Cardiac muscle cell (in vitro differentiated cells and primary cell): ENCODE results near the gene NPIPB2. TPM values are rescaled to one million over a fixed set of nuclear protein-coding genes. Genes with fewer than 3 reads are reported as not detected.
A peak's percentile ranks its signal among the peaks of the same experiment; 100 is the strongest.

Experiments used
- DNase-seq, 2 donors: peaks; one replicate each; pipeline versions ENCODE4 v3.0.0 to v3.0.0-alpha.2; 2010 to 2017; ENCODE audit warnings: low read depth in 1 of 2, low spot score in 1 of 2
- H3K27ac ChIP-seq: fragments of 200-600 bp; sonication (generic); 2 replicates; pipeline ENCODE4 v1.5.1; 2016
- H3K27me3 ChIP-seq: fragments of 200-600 bp; sonication (generic); 2 replicates; pipeline ENCODE4 v1.6.0; 2016; ENCODE audit warnings: control low read depth
- H3K36me3 ChIP-seq: fragments of 200-600 bp; sonication (generic); 2 replicates; pipeline ENCODE4 v1.5.1; 2016; ENCODE audit warnings: control low read depth
- H3K4me1 ChIP-seq: fragments of 200-600 bp; sonication (generic); 2 replicates; pipeline ENCODE4 v1.8.1; 2017; ENCODE audit warnings: low read depth, mild to moderate bottlenecking, mixed run types
- H3K4me3 ChIP-seq: fragments of 200-600 bp; sonication (generic); 2 replicates; pipeline ENCODE4 v1.5.1; 2016; ENCODE audit warnings: mild to moderate bottlenecking
- H3K9me3 ChIP-seq: fragments of 200-600 bp; sonication (generic); 2 replicates; pipeline ENCODE4 v1.5.1; 2017; ENCODE audit warnings: low read depth, mild to moderate bottlenecking, control low read depth
- CTCF ChIP-seq: IDR thresholded peaks from 2 replicates; pipeline ENCODE4 v1.5.1; 2012; ENCODE audit warnings: low read depth, mild to moderate bottlenecking, low read length
- polyA plus RNA-seq: library from polyadenylated mRNA; unstranded; fragments of >200 nt; fragmentation: Nextera tagmentation; extraction: Ambion mirVana; gene quantifications from 2 replicates; pipeline ENCODE4 v1.2.1, GENCODE V29; 2016
- total RNA-seq: library from RNA; depleted of rRNA; stranded (reverse); fragments of >200 nt; gene quantifications from 2 replicates; pipeline ENCODE4 v1.2.3, GENCODE V29; 2016

Gene NPIPB2
- total and polyA plus RNA-seq, 2 experiments from 2014 or later = 4.8 to 13.0 TPM

- peaks cover 59% of the 10 kb centered on the region for H3K36me3 ChIP-seq
- DNase-seq = no peak
- no peak overlapping the region for H3K27ac ChIP-seq
- TF ChIP-seq CTCF = no peak
- no peak overlapping the region for H3K4me3 ChIP-seq
- no peaks in the 10 kb centered on the region for H3K9me3 ChIP-seq
- H3K4me1 ChIP-seq = no peaks in the 10 kb centered on the region
- no peaks in the 10 kb centered on the region for H3K27me3 ChIP-seq
Observed at GRCh38 chr16:11884035-11884434, 57.8 kb downstream of the NPIPB2 start.

- H3K4me1 ChIP-seq = no peaks in the 10 kb centered on the region
- H3K36me3 ChIP-seq = peaks cover 62% of the 10 kb centered on the region
- no peaks in the 10 kb centered on the region for H3K9me3 ChIP-seq
- DNase-seq = no peak
- H3K4me3 ChIP-seq = no peak overlapping the region
- no peak for TF ChIP-seq CTCF
- H3K27ac ChIP-seq = no peak overlapping the region
- H3K27me3 ChIP-seq = no peaks in the 10 kb centered on the region
Observed at GRCh38 chr16:11880007-11880406, 61.8 kb downstream of the NPIPB2 start.

GRCh38 chr16:11877374-11877773, 64.5 kb downstream of the NPIPB2 start:
- Histone ChIP-seq H3K27ac (peak overlapping the region; percentile 45), H3K36me3 (peaks cover 69% of the 10 kb centered on the region), H3K27me3 (no peaks in the 10 kb centered on the region), H3K9me3 (no peaks in the 10 kb centered on the region), H3K4me3 (no peak overlapping the region), H3K4me1 (no peaks in the 10 kb centered on the region)
- peak in 1 of 2 donors; percentile 29 for DNase-seq
- TF ChIP-seq CTCF = no peak

Other genes starting within 250 kb of the NPIPB2 start
- 43.0 and 46.6 TPM in 2 replicates for gene TXNDC11, start 199.2 kb downstream of the NPIPB2 start, total RNA-seq
- gene TXNDC11, start 199.2 kb downstream of the NPIPB2 start, polyA plus RNA-seq = 26.6 and 29.4 TPM in 2 replicates
- 36.5 and 55.5 TPM in 2 replicates for gene ZC3H7A, start 144.8 kb downstream of the NPIPB2 start, total RNA-seq
- 44.7 and 73.5 TPM in 2 replicates for gene ZC3H7A, start 144.8 kb downstream of the NPIPB2 start, polyA plus RNA-seq
- 53.7 and 153 TPM in 2 replicates for gene RSL1D1, start 90.5 kb downstream of the NPIPB2 start, total RNA-seq
- 144 and 194 TPM in 2 replicates for gene RSL1D1, start 90.5 kb downstream of the NPIPB2 start, polyA plus RNA-seq
- gene GSPT1, start 26.1 kb downstream of the NPIPB2 start, total RNA-seq = 42.1 and 64.6 TPM in 2 replicates
- gene GSPT1, start 26.1 kb downstream of the NPIPB2 start, polyA plus RNA-seq = 101 and 163 TPM in 2 replicates
- gene TNFRSF17, start 23.2 kb upstream of the NPIPB2 start, total RNA-seq = not detected in 2 replicates
- 0.55 TPM in 1 of 2 replicates, not detected in the other for gene TNFRSF17, start 23.2 kb upstream of the NPIPB2 start, polyA plus RNA-seq
- 5.7 and 7.2 TPM in 2 replicates for gene SNX29, start 34.7 kb upstream of the NPIPB2 start, total RNA-seq
- 7.7 and 18.7 TPM in 2 replicates for gene SNX29, start 34.7 kb upstream of the NPIPB2 start, polyA plus RNA-seq